GM18508 (cell line): ENCODE results near the gene NDUFS6.
A peak's percentile ranks its signal among the peaks of the same experiment; 100 is the strongest.
"Not testable (repeated sequence)": the region's sequence is repeated elsewhere in the genome, so short reads cannot be mapped to it uniquely, and the experiment has no call there.

Experiments used
- ATAC-seq: cut with Tn5 transposase; IDR thresholded peaks from one replicate; pipeline ENCODE4 v1.9.1; 2021; ENCODE audit warnings: moderate number of reproducible peaks; ENCODE audit not compliant: insufficient read depth, unreplicated experiment

The NDUFS6 gene

DNA sequence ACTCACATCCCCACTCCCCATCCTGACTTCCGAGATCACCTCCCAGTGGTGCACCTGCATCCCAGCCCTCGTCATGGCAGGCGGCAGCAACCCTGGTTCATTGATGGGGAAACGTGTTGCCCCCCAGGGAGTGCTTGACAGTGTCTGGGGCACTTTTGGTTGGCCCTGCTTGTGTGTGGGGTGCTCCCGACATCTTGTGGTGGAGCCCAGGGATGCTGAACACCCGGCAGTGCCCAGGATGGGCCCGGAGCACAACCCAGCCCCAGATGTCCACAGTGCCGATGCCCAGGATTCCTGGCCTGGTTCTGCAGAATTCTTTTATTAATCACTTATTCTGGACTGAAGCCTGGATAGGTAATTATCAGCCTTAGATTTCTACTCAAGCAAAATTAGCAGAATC is 5.3 kb upstream of the NDUFS6 start:
- ATAC-seq, result no peak

GRCh38 chr5:1796371-1797102 is 4.7 kb upstream of the NDUFS6 start:
- no peak for ATAC-seq

- no peak for ATAC-seq
These were observed 4.0 kb upstream of the NDUFS6 start for GRCh38 chr5:1797103-1797800.

GRCh38 chr5:1797855-1798254 is 3.4 kb upstream of the NDUFS6 start:
- ATAC-seq, result no peak

DNA sequence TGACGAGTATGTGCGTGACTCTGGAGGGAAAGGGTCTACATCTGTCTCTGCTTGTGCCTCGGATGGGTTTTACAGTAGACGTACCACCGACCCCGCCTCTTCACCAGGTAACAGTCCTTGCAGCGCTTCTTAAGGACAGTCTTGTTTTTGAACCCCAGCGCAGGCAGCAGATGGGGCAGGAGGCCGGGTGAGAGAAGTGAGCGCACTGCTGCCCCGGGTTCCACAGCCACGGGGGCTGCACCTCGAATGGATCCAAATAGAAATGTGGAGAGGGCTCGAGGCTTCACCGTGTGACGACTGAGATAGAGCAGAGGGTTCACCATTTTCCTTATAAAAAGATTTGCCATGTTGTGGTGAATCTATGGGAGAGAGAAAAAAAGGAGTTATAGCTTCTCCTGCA is 2.6 kb upstream of the NDUFS6 start:
- ATAC-seq, result not testable (repeated sequence)

DNA sequence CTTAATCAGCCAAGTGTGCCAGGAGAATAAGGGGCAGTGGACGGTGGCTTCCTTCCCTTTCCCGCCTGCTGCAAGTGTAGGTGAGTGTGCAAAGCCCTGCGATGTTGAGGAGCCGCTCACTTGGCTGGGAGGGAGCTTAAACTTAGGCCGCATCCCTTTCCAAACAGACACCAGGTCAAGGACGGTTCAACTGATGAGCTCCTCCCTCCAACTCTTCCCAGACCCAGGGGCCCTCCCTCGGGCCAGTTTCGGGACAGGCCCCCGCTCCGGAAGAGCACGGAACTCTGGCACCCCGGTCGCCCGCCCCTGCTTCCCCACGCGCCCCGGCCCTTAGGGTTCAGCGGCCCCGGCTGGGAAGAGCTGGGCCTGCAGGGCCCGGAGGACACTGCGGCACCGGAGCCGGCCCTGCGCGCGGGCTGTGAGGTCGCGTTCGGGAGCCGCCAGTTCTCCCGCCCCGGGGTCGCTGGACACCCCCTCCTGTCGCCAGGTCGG is 2.1 kb upstream of the NDUFS6 start:
- no peak for ATAC-seq

DNA sequence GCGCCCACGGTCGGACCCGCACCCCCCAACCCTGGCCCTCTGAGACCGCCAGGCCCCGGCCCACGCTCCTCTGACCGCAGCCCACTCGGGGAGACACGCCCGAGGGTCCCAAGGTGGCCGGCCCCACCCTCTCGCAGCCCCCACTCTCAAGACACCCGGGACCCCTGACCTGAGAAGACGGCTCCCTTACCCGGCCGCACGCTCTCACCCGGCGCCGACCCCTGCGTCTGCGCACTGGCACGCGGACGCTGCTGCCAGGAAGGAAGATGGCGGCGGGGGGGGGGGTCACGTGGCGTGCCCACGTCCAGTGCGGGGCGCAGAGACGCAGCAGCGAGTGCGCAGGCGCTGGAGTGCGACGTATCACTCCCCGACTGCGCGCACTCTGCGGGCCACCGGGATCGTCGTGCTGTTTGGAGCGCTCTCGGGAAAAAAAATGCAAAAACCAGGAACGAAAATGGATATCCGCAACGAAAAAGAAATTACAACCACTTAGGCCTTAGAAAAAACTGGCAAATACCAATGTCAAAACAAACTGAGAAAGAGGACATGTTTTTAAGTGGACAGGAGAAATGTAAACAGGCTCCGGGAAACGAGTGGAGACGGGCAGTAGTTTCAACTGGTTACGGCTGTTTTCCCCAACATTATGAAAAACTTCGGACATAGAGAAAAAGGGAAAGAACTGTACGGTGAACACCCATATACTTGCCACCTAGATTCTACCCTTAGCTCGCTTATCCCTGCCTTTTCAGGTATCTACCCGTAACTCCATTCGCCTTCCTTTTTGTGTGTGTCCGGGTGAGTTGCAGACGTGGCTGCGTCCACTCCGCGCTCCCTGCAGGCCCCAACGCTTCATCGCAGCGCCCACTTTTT is 1.4 kb upstream of the NDUFS6 start, which contains the start of gene MRPL36:
Gene MRPL36, minus strand, starts transcription at position 236 of the 870 bp plus-strand sequence. CDS start 902 bp downstream, outside the sequence.
- no peak for ATAC-seq

- peak; percentile 26 for ATAC-seq
These were observed 560 bp upstream of the NDUFS6 start for GRCh38 chr5:1800472-1801221.

DNA sequence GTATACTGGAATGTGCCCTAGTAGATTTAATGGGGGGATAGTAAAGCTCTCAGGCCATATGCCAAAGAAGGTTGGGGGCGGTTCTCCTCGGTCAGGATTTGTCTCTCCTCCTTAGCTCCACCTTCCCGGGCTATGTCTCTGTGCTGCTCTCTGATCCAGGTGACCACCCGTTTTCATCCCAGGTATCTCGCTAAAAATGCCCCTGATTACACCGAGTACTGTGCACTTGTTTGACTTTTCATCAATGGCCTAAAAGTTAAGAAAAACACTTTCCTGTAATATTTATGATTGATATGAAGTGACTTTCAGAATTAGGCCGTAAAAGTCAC is 724 bp downstream of the NDUFS6 start:
- ATAC-seq, result no peak

DNA sequence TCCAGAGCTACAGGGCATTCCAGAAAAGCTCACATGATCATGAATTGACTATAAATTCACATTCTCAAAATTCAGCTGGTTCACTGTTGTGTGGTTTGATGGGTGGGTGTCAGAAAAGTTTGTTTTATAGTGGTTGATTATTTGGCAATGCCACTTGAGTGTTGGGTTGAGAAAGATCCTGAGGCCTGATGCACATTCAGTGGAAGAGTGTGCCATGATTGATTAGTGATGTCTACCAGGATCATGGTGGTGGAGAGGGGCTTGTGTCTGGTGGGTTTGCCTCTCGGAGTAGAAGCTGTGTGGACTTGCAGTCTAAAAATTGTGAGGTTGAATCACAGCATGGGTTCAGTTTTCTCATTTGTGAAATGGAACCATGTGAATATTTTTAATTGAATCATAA is 2.0 kb downstream of the NDUFS6 start:
- no peak for ATAC-seq

GRCh38 chr5:1804001-1804690 is 2.9 kb downstream of the NDUFS6 start:
- ATAC-seq, result no peak

DNA sequence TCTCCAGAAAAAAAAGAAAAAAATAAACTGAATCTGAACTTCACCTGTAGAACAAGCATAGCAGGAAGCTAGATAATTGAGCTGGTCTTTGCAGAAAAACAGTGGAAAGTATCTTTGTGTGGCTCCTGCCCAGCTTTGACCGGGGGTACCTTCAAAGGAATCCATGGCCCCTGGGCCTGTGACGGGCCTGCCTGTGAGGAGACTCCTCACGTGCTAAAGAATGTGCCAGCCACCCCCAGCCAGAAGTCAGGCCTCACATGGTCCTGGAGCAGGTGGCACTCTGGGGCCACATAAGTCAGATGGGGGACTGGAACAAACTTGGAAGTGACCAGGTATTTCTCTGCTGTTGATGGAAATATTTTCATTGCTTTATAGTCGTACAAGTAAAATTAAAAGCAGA is 4.1 kb downstream of the NDUFS6 start:
- no peak for ATAC-seq

DNA sequence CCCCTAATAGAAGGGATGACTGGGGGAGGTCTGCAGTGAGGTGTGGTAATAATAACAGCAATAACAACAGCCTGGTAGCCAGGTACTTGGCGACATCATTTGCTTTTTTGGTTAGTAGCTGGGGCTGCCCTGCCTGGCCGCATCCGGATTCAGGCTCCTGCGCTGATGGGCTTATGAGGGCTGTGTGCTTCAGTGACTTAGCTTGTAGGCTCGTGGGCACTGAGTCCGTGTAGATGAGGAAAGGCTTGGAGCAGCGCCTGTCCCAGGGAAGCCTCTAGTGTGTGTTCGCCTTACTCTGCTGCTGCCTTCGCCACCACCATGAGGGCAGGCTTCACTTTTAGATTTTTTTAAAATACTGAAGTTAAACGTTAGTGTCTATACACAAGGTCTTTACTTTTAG is 4.5 kb downstream of the NDUFS6 start:
- no peak for ATAC-seq

DNA sequence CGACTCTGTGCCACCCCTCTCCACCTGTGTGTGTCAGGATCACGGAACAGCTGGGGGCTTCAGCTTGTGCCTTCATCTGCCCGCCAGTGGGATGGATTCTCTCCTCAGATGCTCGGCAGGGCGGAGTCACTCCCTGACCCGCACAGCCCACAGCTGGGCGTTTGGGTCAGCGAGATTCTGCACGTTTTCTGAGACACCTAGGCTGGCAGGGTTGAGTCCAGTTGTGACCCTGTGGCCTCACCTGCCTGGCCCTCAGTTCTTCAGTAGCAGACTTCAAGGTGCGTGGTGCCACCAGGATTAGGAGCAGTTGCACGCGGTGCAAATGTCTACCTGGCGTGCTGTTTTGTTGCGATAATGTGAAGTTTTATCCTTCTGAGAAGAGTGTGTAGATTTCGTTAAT is 5.0 kb downstream of the NDUFS6 start:
- no peak for ATAC-seq

GRCh38 chr5:1806974-1807373 is 5.8 kb downstream of the NDUFS6 start:
- ATAC-seq, result no peak

DNA sequence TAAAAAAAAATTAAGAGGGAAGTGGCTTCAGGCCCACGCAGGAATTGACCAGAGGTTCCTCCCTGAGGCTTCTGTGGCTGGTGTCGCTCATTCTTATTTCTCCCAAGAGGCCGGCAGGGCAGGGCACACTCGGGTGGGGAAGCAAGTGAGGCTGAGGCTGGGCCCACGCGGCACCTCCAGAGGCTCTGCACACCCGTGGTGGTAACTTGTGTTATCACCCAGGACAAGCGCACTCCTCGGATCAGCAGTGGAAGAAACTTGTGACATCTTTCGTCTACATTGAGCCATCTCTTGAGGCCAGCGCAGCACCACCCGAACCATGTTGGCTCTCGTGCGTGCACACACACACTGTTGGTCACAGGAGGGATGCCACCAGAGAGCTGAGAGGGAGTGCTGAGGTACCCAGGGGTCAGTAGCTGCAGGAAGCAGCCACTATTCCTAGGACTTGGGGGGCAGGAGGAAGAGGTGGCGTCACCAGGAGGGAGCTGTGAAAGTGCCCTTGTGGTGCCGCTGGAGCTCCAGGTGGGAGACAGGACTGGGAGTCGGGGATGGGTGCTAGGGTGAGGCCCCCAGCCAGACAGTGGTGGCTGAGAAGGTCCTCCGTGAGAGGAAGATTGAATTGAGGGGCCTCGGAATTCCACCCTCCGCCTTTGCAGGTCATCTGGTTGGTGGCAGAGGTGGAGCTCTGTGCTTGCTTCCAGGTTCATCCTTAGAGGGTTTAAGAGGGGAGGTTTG is 6.4 kb downstream of the NDUFS6 start:
- ATAC-seq, result no peak

DNA sequence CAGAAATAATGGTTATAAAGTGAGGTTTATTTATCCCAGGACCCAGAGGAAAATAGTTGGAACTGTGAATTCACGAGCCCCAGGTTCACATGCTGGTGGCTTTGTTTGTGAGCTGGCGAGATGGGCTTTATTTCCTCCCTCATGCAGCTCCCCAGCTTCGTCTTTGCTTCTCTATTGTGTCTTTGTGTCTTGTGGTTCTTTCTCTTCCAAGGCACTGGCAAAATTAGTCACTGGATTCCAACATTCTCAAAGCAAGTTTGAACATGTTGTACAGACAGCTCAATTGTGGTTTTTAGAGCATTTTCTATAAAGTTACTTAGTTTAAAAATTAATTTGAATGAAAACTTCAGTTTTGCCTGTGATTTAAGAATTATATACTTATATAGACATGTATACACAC is 7.2 kb downstream of the NDUFS6 start:
- ATAC-seq, result no peak

DNA sequence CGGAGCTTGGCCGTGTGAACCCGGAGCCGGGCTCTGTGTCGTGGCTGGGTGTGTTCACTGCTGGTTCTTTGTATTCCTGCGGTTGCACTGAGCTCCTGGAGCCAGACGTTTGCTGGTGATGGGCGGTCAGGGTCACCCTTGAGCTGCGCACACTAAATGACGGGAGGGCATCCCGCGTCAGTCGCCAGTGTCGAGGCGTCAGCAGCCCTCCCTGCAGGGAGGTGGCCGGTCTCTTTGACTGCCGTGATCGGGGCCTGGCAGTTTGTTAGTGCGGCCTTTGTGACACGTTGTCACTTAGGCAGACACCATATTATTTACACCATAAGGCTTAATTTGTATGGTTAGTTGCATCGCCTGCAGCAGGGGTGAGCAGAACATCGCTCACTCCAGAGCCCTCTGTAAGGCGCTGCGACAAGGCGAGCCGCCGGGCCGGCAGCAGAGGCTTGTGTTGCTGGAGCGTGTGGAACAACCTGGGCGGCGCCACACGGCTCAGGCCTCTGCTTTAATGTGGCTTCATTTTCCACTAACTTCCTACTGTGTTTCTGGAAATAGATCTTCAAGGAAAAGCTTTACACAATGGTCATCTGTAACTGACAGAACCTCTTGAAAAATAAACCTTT is 8.3 kb downstream of the NDUFS6 start:
- ATAC-seq, result no peak
